Chondrocyte (in vitro differentiated cells): Measurements from ENCODE around the gene DHX34. TPM values are rescaled to one million over a fixed set of nuclear protein-coding genes. Genes with fewer than 3 reads are reported as not detected.

Experiments
- DNase-seq: peaks from one replicate; pipeline ENCODE4 v3.0.0; 2021; ENCODE audit warnings: mixed read lengths, low spot score
- H3K27ac Mint-ChIP-seq: one replicate; pipeline ENCODE4 v1.8.0; 2021; ENCODE audit warnings: mild to moderate bottlenecking, moderate library complexity, mixed read lengths; ENCODE audit not compliant: unreplicated experiment
- H3K27me3 Mint-ChIP-seq: 2 replicates; pipeline ENCODE4 v1.8.0; 2021; ENCODE audit warnings: low read depth, mixed read lengths
- H3K36me3 Mint-ChIP-seq: 2 replicates; pipeline ENCODE4 v1.8.0; 2021; ENCODE audit warnings: low read depth, mixed read lengths
- H3K4me1 Mint-ChIP-seq: 2 replicates; pipeline ENCODE4 v1.8.0; 2021; ENCODE audit warnings: low read depth, mild to moderate bottlenecking, mixed read lengths
- H3K4me3 Mint-ChIP-seq: one replicate; pipeline ENCODE4 v1.8.0; 2021; ENCODE audit warnings: mild to moderate bottlenecking, moderate library complexity, mixed read lengths; ENCODE audit not compliant: unreplicated experiment
- H3K9me3 Mint-ChIP-seq: 2 replicates; pipeline ENCODE4 v1.8.0; 2021; ENCODE audit warnings: low read depth, mixed read lengths
- total RNA-seq: library from RNA; stranded (reverse); gene quantifications from 3 replicates; pipeline ENCODE4 v1.2.1, GENCODE V29; 2021
- TF ChIP-seq, protein P1 (sequence below): fragments of 200-600 bp; sonication (generic); IDR thresholded peaks from 2 replicates; pipeline ENCODE4 v1.5.0; 2021; ENCODE audit warnings: antibody characterized with exemption, mild to moderate bottlenecking, moderate library complexity

DHX34 gene
- total RNA-seq, 1 donor from 2014 or later: 15.6 TPM

DNA sequence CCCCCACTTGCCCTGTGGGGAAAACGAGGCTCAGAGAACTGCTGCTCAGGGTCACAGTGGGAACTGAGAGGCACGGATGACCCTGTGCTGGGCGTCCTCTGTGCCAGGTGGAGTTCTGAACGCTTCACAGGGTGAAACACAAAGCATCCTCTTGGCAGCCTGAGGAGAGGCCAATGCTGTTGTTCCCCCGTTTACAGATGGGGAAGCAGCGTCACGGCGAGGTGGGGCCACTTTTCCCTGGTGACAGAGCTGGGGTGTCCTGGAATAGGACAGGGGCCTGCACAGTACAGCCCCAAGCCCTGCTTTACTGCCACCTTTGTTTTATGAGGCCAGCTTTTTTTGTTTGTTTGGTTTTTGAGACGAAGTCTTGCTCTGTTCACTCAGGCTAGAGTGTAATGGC lies 22.1 kb downstream of the DHX34 start:
- TF ChIP-seq, protein P1, sequence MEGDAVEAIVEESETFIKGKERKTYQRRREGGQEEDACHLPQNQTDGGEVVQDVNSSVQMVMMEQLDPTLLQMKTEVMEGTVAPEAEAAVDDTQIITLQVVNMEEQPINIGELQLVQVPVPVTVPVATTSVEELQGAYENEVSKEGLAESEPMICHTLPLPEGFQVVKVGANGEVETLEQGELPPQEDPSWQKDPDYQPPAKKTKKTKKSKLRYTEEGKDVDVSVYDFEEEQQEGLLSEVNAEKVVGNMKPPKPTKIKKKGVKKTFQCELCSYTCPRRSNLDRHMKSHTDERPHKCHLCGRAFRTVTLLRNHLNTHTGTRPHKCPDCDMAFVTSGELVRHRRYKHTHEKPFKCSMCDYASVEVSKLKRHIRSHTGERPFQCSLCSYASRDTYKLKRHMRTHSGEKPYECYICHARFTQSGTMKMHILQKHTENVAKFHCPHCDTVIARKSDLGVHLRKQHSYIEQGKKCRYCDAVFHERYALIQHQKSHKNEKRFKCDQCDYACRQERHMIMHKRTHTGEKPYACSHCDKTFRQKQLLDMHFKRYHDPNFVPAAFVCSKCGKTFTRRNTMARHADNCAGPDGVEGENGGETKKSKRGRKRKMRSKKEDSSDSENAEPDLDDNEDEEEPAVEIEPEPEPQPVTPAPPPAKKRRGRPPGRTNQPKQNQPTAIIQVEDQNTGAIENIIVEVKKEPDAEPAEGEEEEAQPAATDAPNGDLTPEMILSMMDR: no peak
- peaks cover 11% of the 10 kb centered on the region for H3K4me1 Mint-ChIP-seq
- no peak overlapping the region for H3K4me3 Mint-ChIP-seq
- peaks cover 18% of the 10 kb centered on the region for H3K36me3 Mint-ChIP-seq
- H3K27me3 Mint-ChIP-seq: no peaks in the 10 kb centered on the region
- no peak for DNase-seq
- H3K27ac Mint-ChIP-seq: no peak overlapping the region
- H3K9me3 Mint-ChIP-seq: no peaks in the 10 kb centered on the region

GRCh38 chr19:47372603-47373002 lies 23.5 kb downstream of the DHX34 start:
- Mint-ChIP-seq H3K36me3 (peaks cover 18% of the 10 kb centered on the region), H3K9me3 (no peaks in the 10 kb centered on the region), H3K27ac (no peak overlapping the region), H3K4me3 (no peak overlapping the region), H3K27me3 (no peaks in the 10 kb centered on the region), H3K4me1 (peaks cover 11% of the 10 kb centered on the region)
- no peak for DNase-seq
- TF ChIP-seq, protein P1: no peak

DNA sequence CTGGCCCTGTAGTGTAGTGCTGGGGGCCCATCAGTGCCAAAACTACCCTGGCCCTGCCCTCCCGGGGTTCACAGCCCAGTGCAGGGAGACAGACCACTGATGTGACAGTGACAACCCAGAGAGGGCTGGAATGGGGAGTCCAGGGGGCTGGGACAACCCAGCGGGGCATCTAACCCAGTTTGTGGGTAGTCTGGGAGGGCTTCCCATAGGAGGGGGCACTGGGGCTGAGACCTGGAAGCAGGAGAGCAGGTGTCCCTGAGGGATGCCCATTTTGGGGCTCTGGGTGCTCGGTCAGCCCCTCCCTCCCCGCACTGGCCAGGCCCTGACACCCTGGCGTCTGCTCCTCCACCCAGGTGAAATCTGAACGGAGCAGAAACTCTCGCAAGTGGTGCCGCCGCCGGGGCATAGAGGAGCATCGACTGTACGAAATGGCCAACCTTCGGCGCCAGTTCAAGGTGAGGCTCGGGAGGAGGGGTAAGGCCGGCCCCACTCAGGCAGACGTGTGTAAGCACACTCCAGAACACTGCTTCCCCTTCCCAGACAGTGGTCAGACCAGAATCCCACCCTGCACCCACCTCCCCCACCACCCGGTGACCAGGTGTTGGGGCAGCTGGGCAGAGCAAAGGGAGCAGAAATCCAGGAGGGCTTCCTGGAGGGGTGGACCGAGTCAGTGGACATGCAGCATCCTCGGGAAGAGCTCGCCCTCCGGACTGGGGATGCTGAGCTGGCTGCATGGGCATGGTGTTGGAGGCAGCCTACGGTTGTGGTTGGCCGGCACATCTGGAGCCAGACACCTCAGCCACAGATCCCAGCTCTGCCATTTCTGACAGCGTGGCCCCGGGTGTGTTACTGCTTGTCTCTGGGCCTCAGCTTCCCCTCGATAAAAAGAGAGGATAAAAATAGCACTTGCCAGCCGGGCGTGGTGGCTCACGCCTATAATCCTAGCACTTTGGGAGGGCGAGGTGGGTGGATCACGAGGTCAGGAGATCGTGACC lies 24.4 kb downstream of the DHX34 start:
- no peak for DNase-seq
- no peaks in the 10 kb centered on the region for H3K27me3 Mint-ChIP-seq
- no peak overlapping the region for H3K4me3 Mint-ChIP-seq
- peaks cover 18% of the 10 kb centered on the region for H3K36me3 Mint-ChIP-seq
- TF ChIP-seq, protein P1: no peak
- no peaks in the 10 kb centered on the region for H3K9me3 Mint-ChIP-seq
- H3K27ac Mint-ChIP-seq: no peak overlapping the region
- H3K4me1 Mint-ChIP-seq: peaks cover 11% of the 10 kb centered on the region

- Mint-ChIP-seq H3K4me1 (peaks cover 4% of the 10 kb centered on the region), H3K36me3 (peaks cover 19% of the 10 kb centered on the region), H3K27ac (no peak overlapping the region), H3K4me3 (no peak overlapping the region), H3K9me3 (no peaks in the 10 kb centered on the region), H3K27me3 (no peaks in the 10 kb centered on the region)
- TF ChIP-seq, protein P1: no peak
- no peak for DNase-seq
Observed at GRCh38 chr19:47374876-47375693, 26.0 kb downstream of the DHX34 start.
